SK-N-MC (cell line): ENCODE results near the gene FYTTD1.

Source experiments
- DNase-seq: peaks from one replicate; pipeline ENCODE4 v3.0.0-alpha.2; 2011; ENCODE audit warnings: low read depth, low spot score
- H3K27ac ChIP-seq: fragments of 200-600 bp; sonication (generic); 2 replicates; pipeline ENCODE4 v1.5.1; 2016; ENCODE audit warnings: mixed run types
- H3K36me3 ChIP-seq: fragments of 200-600 bp; sonication (generic); 2 replicates; pipeline ENCODE4 v1.6.1; 2017; ENCODE audit warnings: antibody characterized with exemption, low read length, mixed read lengths; ENCODE audit not compliant: insufficient read depth
- H3K4me3 ChIP-seq: fragments of 200-600 bp; sonication (generic); 2 replicates; pipeline ENCODE4 v1.5.1; 2016
- H3K9ac ChIP-seq: fragments of 200-600 bp; sonication (generic); 2 replicates; pipeline ENCODE4 v1.8.0; 2017; ENCODE audit warnings: mixed run types, mixed read lengths; ENCODE audit not compliant: insufficient read length
- H3K9me3 ChIP-seq: fragments of 200-600 bp; sonication (generic); 2 replicates; pipeline ENCODE4 v1.6.1; 2017; ENCODE audit warnings: low read depth, mild to moderate bottlenecking, antibody characterized with exemption, low read length, moderate library complexity, mixed read lengths
- EZH2 ChIP-seq: fragments of 200-600 bp; sonication (generic); IDR thresholded peaks from one replicate; pipeline ENCODE4 v1.6.1; 2017; ENCODE audit warnings: antibody characterized with exemption
- FOXP2 ChIP-seq: optimal IDR thresholded peaks from 2 replicates; pipeline ENCODE3; 2011; ENCODE audit warnings: mild to moderate bottlenecking, moderate library complexity; ENCODE audit not compliant: insufficient read depth; ENCODE audit errors: extremely low read length, control extremely low read depth
- POLR2AphosphoS5 ChIP-seq: IDR thresholded peaks from 2 replicates; pipeline ENCODE4 v1.6.1; 2012; ENCODE audit warnings: mild to moderate bottlenecking, low read depth, low read length, borderline replicate concordance

Gene FYTTD1

DNA sequence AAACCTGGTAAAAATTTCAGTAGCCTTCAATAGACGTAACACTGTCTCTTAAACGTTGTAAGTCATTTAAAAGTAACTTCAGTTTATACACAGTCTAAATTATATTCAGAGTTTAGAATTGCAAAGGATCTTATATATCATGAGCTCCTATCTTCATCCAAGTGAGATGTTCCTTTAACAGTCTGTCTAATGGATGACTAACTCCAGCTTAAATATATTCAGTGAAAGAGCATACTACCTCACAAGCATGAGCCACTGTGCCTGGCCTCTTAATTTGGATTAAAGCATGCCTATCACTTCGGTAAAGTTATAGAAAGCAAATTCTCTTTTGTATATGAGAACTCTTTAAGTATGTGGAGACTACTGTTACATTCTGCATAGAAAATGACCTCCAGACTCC, 7.0 kb downstream of the FYTTD1 start:
- Histone ChIP-seq H3K4me3 (no peak overlapping the region), H3K9ac (no peak overlapping the region), H3K36me3 (peaks cover 50% of the 10 kb centered on the region), H3K27ac (no peak overlapping the region), H3K9me3 (0 out of 2 replicates have a peak, but pooled peaks cover 4% of the 10 kb centered on the region)
- TF ChIP-seq FOXP2: no peak
- no peak for TF ChIP-seq EZH2
- TF ChIP-seq POLR2AphosphoS5: no peak
- no peak for DNase-seq

DNA sequence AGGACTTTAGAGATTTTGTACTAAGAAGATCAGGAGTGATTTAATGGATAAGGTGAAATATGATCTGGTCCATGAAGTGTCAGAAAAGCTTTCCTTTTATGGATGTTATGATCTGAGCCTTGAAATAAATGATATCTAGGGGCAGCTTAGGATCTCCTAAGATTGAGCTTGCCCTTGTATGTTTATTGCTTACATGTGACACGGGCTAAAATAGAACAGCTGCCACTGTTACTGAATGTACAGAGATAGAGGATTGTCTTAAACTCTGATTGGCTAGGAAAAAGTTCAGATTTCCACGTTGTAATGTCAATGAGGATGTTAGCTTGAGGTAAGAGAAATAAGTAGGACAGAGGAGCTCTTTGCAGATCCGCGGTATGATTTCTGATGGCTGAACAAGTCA, 8.8 kb downstream of the FYTTD1 start:
- 0 out of 2 replicates have a peak, but pooled peaks cover 4% of the 10 kb centered on the region for H3K9me3 ChIP-seq
- no peak overlapping the region for H3K27ac ChIP-seq
- peaks cover 62% of the 10 kb centered on the region for H3K36me3 ChIP-seq
- no peak overlapping the region for H3K4me3 ChIP-seq
- DNase-seq: no peak
- TF ChIP-seq POLR2AphosphoS5: no peak
- no peak for TF ChIP-seq FOXP2
- TF ChIP-seq EZH2: no peak
- no peak overlapping the region for H3K9ac ChIP-seq

DNA sequence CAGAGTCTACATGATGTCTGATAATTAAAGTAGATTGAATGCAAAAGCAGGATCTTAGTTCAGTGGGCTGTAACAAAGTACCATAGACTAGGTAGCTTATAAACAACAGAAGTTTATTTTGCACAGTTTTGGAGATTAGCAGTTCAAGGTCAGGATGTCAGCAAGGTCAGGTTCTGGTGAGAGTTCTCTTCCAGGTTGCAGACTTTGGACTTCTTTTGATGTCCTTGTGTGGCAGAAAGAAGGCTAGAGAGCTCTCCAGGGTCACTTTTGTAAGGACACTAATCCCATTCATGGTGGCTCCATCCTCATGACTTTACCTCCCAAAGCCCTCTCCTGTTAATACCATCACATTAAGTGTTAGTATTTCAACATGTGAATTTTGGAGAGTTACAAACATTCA, 12.1 kb downstream of the FYTTD1 start:
- Histone ChIP-seq H3K27ac (no peak overlapping the region), H3K4me3 (no peak overlapping the region), H3K9ac (no peak overlapping the region), H3K36me3 (peaks cover 79% of the 10 kb centered on the region), H3K9me3 (no peaks in the 10 kb centered on the region)
- DNase-seq: no peak
- TF ChIP-seq EZH2: no peak
- TF ChIP-seq POLR2AphosphoS5: no peak
- no peak for TF ChIP-seq FOXP2

DNA sequence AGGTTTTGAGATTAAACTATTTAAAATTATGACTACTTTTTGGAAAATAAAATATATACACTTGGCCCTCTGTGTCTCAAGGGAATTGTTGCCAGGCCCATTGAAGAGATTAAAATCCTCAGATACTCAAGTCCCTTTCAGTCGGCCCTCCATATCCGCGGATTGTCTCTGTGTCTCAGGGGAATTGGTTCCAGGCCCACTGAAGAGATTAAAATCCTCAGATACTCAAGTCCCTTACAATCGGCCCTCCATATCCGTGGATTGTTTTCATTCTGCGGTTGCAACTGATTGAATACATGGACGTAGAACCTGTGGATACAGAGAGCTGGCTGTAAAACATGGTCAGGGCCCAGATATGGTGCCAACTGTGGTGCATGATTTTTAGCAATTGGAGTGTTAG, 25.6 kb downstream of the FYTTD1 start:
- Histone ChIP-seq H3K36me3 (peaks cover 88% of the 10 kb centered on the region), H3K27ac (no peak overlapping the region), H3K4me3 (no peak overlapping the region), H3K9me3 (no peaks in the 10 kb centered on the region), H3K9ac (no peak overlapping the region)
- DNase-seq: no peak
- no peak for TF ChIP-seq POLR2AphosphoS5
- no peak for TF ChIP-seq EZH2
- no peak for TF ChIP-seq FOXP2

DNA sequence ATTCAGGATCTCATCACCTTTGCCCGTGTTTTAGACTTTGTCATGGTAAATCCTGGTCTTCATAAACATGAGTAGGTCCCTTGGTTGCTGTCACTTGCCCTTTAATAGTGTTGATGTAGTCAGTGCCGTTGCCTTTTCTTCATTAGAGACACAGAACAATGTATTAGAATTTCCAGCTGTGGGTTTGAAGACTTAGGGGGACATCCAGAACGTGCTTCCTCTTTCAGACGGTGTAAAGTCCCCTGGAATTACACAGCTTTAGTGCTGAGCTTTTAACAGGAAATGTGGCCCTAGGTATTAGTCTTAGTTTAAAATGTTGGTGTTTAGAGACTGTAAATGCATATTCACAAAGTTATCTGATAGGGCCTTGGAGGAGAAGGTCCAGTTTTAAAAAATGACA, 32.5 kb downstream of the FYTTD1 start:
- TF ChIP-seq EZH2 (no peak), FOXP2 (no peak), POLR2AphosphoS5 (no peak)
- Histone ChIP-seq H3K36me3 (peaks cover 54% of the 10 kb centered on the region), H3K4me3 (no peak overlapping the region), H3K27ac (0 out of 2 replicates have a peak overlapping the region, but pooled peaks have one; percentile 23), H3K9ac (no peak overlapping the region), H3K9me3 (no peaks in the 10 kb centered on the region)
- no peak for DNase-seq

DNA sequence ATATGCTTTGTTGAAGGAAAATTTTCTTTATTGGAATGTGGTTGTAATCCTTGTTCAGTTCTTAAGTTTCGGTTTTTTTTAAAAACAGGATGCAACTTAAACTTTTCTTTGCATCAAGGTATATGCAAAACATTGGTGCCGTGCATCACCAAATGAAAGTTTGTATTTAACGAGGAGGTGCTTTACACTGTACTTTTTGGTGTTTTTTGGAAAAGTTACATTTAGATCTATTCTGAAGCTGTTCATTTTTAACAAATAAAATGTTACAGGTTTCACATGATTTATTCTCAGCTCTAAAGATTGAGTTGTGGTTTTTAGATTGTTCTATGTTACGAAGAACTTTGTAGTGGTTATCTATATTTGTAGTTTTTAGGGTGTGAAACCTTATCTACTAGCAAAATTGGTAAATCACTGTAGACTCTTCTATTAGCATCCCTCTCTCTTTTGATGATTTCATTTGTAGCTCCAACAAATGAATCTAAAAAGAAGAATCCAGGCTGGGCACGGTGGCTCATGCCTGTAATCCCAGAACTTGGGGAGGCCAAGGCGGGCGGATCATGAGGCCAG, 34.4 kb downstream of the FYTTD1 start:
- no peak overlapping the region for H3K9ac ChIP-seq
- TF ChIP-seq FOXP2 (no peak), POLR2AphosphoS5 (no peak), EZH2 (no peak)
- H3K4me3 ChIP-seq: no peak overlapping the region
- peaks cover 35% of the 10 kb centered on the region for H3K36me3 ChIP-seq
- DNase-seq: no peak
- no peak overlapping the region for H3K27ac ChIP-seq
- H3K9me3 ChIP-seq: no peaks in the 10 kb centered on the region

DNA sequence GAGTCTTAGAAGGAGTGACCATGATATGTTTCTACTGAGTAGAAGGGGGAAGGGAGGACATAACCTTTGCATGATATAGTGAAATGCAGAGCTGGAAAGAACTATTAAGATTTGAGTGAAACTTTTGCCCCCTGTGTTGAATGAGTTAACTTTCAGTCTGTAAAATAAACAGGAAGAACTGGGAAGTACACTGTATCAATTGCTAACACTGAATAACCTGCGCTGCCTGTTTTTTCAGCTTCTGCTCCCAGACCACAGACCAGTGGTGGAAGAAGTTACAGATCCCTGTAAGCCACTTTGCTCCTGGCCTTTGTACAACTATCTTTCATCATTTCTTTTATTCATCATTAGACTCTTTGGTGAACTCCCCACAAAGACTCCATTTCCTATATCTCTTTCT, 37.7 kb downstream of the FYTTD1 start:
- Histone ChIP-seq H3K36me3 (peaks cover 10% of the 10 kb centered on the region), H3K4me3 (no peak overlapping the region), H3K27ac (no peak overlapping the region), H3K9ac (no peak overlapping the region), H3K9me3 (no peaks in the 10 kb centered on the region)
- TF ChIP-seq EZH2 (no peak), POLR2AphosphoS5 (no peak), FOXP2 (no peak)
- no peak for DNase-seq

DNA sequence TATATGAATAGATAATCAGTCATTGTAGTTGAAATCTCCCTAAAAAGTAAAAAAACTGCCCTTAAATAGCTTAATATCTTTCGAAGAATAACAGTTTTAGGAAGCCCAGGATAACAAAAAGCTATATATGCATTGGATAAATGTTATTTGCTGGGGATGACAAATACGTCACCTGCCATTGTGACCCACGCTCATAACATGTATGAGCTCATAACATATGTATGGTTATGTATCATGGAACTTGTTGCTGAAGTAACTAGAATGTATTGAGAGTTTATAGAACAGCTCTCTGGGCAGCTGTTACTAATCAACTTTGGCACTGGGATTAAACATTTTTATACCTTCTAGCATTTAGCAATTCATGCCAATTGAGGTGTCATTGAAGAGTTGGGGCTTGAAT, 39.6 kb downstream of the FYTTD1 start:
- no peak overlapping the region for H3K4me3 ChIP-seq
- TF ChIP-seq EZH2 (no peak), POLR2AphosphoS5 (no peak), FOXP2 (no peak)
- H3K9me3 ChIP-seq: no peaks in the 10 kb centered on the region
- no peaks in the 10 kb centered on the region for H3K36me3 ChIP-seq
- no peak for DNase-seq
- no peak overlapping the region for H3K9ac ChIP-seq
- no peak overlapping the region for H3K27ac ChIP-seq

DNA sequence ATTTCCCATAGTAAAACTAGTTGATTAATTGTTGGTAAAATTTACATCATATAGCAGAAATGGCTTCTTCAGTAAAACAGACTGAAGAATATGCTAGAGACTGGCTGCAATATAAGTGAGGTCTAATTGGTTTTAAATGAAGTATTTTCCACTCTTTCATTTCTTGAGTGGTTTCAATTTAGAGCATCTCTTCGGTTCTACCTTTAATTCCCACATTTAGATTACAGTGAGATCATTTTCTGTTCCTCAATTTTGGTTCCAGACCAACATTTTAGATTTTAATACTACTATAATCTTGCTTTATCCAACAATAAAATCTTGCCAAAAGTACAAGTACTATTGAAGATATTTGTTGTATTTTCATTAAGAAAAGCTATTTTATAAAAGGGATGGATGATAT, 40.4 kb downstream of the FYTTD1 start:
- Histone ChIP-seq H3K36me3 (no peaks in the 10 kb centered on the region), H3K9me3 (no peaks in the 10 kb centered on the region), H3K4me3 (no peak overlapping the region), H3K27ac (no peak overlapping the region), H3K9ac (no peak overlapping the region)
- DNase-seq: no peak
- TF ChIP-seq FOXP2 (no peak), EZH2 (no peak), POLR2AphosphoS5 (no peak)
